ENCODE data around the gene LDHAL6B. TPM values are rescaled to one million over a fixed set of nuclear protein-coding genes. Genes with fewer than 3 reads are reported as not detected.

LDHAL6B gene
- total RNA-seq, 2 experiments from 2014 or later = not detected

DNA sequence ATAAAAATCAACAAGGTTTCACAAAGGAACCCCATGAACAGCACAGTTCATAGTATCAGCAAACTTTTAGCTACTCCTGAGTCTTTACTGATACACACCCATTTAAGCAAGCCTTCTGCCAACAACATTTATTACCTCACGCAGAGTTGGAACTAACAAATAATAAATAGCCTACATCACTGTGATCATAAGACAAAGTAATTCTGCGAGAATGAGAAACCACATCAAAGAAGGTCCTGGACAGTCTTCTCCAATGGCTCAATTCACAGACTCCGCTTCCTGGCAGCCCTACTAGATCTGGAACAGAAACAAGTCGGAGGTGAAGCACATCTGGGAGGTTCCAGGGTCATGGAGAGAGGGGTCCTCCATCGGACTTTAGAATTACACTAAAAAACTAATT is 37.0 kb downstream of the LDHAL6B start:
- H3K9me3 ChIP-seq (ENCODE audit: control insufficient read depth in 1 of 2, insufficient read depth in 1 of 2, low read length in 2 of 2) = no peaks in the 10 kb centered on the region

DNA sequence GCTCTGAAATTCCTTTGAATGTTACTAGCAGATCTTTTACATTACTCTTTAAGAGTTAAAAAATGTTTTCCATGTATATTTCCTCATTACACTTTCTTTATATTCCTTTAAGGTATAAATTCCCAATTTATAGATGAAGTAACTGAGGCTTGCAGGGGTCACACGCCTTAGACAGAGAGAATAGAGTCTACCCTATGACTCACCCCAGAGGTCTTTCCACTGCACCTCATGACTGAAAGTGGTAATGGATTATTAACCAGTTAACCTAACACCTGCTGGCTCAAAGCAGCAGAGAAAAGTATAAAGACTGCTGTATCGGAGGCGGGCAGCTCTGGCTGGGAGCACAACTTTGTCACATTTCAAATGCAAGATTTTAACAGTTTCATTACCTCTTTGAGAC is 37.7 kb downstream of the LDHAL6B start:
- H3K9me3 ChIP-seq (ENCODE audit: control insufficient read depth in 1 of 2, insufficient read depth in 1 of 2, low read length in 2 of 2) = no peaks in the 10 kb centered on the region
- H3K27ac ChIP-seq (ENCODE audit: low read depth in 1 of 2, low read length in 2 of 2) = no peak overlapping the region
- H3K27me3 ChIP-seq (ENCODE audit: control insufficient read depth in 1 of 2, insufficient read depth in 2 of 2, low read length in 2 of 2) = no peaks in the 10 kb centered on the region
- no peaks in the 10 kb centered on the region for H3K27me3 Mint-ChIP-seq
- ChIA-PET POLR2A (no interaction called here), CTCF (no interaction called here)
- intact Hi-C loops (cut with DNase I, micrococcal nuclease) = loop anchor here in 1 of 2 experiments (10.0 kb wide), 1 partner anchor 270 kb away; no protein-coding TSS in a partner anchor
- no peaks in the 10 kb centered on the region for H3K4me1 Mint-ChIP-seq (ENCODE audit: low read depth)
- H3K4me3 Mint-ChIP-seq = no peak overlapping the region
- no peaks in the 10 kb centered on the region for H3K36me3 ChIP-seq (ENCODE audit: insufficient read depth, low read length)
- TF ChIP-seq, protein P1, sequence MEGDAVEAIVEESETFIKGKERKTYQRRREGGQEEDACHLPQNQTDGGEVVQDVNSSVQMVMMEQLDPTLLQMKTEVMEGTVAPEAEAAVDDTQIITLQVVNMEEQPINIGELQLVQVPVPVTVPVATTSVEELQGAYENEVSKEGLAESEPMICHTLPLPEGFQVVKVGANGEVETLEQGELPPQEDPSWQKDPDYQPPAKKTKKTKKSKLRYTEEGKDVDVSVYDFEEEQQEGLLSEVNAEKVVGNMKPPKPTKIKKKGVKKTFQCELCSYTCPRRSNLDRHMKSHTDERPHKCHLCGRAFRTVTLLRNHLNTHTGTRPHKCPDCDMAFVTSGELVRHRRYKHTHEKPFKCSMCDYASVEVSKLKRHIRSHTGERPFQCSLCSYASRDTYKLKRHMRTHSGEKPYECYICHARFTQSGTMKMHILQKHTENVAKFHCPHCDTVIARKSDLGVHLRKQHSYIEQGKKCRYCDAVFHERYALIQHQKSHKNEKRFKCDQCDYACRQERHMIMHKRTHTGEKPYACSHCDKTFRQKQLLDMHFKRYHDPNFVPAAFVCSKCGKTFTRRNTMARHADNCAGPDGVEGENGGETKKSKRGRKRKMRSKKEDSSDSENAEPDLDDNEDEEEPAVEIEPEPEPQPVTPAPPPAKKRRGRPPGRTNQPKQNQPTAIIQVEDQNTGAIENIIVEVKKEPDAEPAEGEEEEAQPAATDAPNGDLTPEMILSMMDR (IDR thresholded peaks at IDR 0.05) = no peak
- H3K4me1 ChIP-seq (ENCODE audit: insufficient read depth, low read length) = peaks cover 2% of the 10 kb centered on the region
- H3K36me3 Mint-ChIP-seq (ENCODE audit: low read depth) = no peaks in the 10 kb centered on the region
- DNase-seq (no peak), ATAC-seq (ENCODE audit: poor library complexity) (no peak)
- no peaks in the 10 kb centered on the region for H3K9me3 Mint-ChIP-seq
- H3K4me3 ChIP-seq (ENCODE audit: low read length) = no peak overlapping the region
- H3K27ac Mint-ChIP-seq = no peak overlapping the region

More for the DNA sequence above, 37.0 kb downstream of the LDHAL6B start:
- ChIA-PET CTCF (no interaction called here), POLR2A (no interaction called here)
- Mint-ChIP-seq H3K4me3 (no peak overlapping the region), H3K27ac (no peak overlapping the region), H3K36me3 (ENCODE audit: low read depth) (no peaks in the 10 kb centered on the region), H3K27me3 (no peaks in the 10 kb centered on the region), H3K9me3 (no peaks in the 10 kb centered on the region), H3K4me1 (ENCODE audit: low read depth) (no peaks in the 10 kb centered on the region)
- intact Hi-C loops (cut with DNase I, micrococcal nuclease) = loop anchor here in 1 of 2 experiments (10.0 kb wide), 1 partner anchor 269 kb away; no protein-coding TSS in a partner anchor
- DNase-seq = no peak
- Histone ChIP-seq H3K36me3 (ENCODE audit: insufficient read depth, low read length) (no peaks in the 10 kb centered on the region), H3K4me1 (ENCODE audit: insufficient read depth, low read length) (peaks cover 2% of the 10 kb centered on the region), H3K27me3 (ENCODE audit: control insufficient read depth in 1 of 2, insufficient read depth in 2 of 2, low read length in 2 of 2) (no peaks in the 10 kb centered on the region), H3K27ac (ENCODE audit: low read depth in 1 of 2, low read length in 2 of 2) (no peak overlapping the region), H3K4me3 (ENCODE audit: low read length) (no peak overlapping the region)
- no peak for ATAC-seq (ENCODE audit: poor library complexity)
- TF ChIP-seq, protein P1 (IDR thresholded peaks at IDR 0.05) = no peak

DNA sequence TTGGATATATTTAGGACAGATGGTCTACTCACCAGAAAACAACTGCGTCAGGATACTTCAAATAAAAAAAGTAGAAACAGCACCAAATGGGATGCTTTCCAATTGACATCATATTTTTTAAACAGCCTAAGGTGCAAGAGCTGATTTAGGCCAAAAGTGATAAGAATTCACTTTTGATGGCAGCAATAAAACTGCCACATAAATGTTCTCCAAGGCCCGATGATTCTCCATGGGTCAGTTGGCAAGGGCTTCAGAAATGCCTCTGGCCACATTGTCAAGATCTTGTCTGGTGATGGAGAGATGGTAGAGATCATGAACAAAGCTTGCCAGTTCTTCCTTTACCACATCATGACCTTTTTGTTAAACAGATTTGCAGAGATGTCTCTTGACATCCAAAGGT is 38.9 kb downstream of the LDHAL6B start:
- peaks cover 2% of the 10 kb centered on the region for H3K4me1 ChIP-seq (ENCODE audit: insufficient read depth, low read length)
- intact Hi-C loops (cut with DNase I, micrococcal nuclease) = loop anchor here (5.0 to 10.0 kb wide), 2 partner anchors 263 to 271 kb away; no protein-coding TSS in a partner anchor
- Mint-ChIP-seq H3K36me3 (ENCODE audit: low read depth) (no peaks in the 10 kb centered on the region), H3K4me3 (no peak overlapping the region), H3K9me3 (no peaks in the 10 kb centered on the region), H3K27ac (no peak overlapping the region), H3K4me1 (ENCODE audit: low read depth) (no peaks in the 10 kb centered on the region), H3K27me3 (no peaks in the 10 kb centered on the region)
- H3K9me3 ChIP-seq (ENCODE audit: control insufficient read depth in 1 of 2, insufficient read depth in 1 of 2, low read length in 2 of 2) = no peaks in the 10 kb centered on the region
- H3K36me3 ChIP-seq (ENCODE audit: insufficient read depth, low read length) = no peaks in the 10 kb centered on the region
- H3K27me3 ChIP-seq (ENCODE audit: control insufficient read depth in 1 of 2, insufficient read depth in 2 of 2, low read length in 2 of 2) = no peaks in the 10 kb centered on the region
- H3K4me3 ChIP-seq (ENCODE audit: low read length) = no peak overlapping the region
- H3K27ac ChIP-seq (ENCODE audit: low read depth in 1 of 2, low read length in 2 of 2) = no peak overlapping the region
- no peak for DNase-seq
- CTCF ChIA-PET = no interaction called here
- TF ChIP-seq, protein P1 (IDR thresholded peaks at IDR 0.05) = no peak
- ATAC-seq (ENCODE audit: poor library complexity) = no peak
- POLR2A ChIA-PET = no interaction called here
